GM12878 (cell line): ENCODE measurements around the gene GH2. TPM values are rescaled to one million over a fixed set of nuclear protein-coding genes. Genes with fewer than 3 reads are reported as not detected.
"Not testable (repeated sequence)": the region's sequence is repeated elsewhere in the genome, so short reads cannot be mapped to it uniquely, and the experiment has no call there.

ENCODE experiments used
- ATAC-seq: fragments of 200-7000 bp; cut with Tn5 transposase; 3 replicates; pipeline ENCODE4 v1.9.1; 2020; ENCODE audit warnings: mild to moderate bottlenecking, moderate library complexity
- BruUV-seq: library from RNA; stranded (reverse); fragments of 400-500 nt; replicated peaks from 2 replicates; lab custom pipeline; 2021; lab: Mats Ljungman, UMichigan
- CTCF ChIA-PET: fragments of 300-600 bp; sonication (Branson Sonifier 250); formaldehyde crosslinking; extraction: SDS; loops from one replicate; lab custom pipeline; 2021; ENCODE audit warnings: inconsistent platforms; lab: Yijun Ruan, JAX
- POLR2A ChIA-PET: fragments of 350-600 bp; formaldehyde crosslinking; extraction: SDS; loops from one replicate; lab custom pipeline; 2021; ENCODE audit warnings: inconsistent platforms; lab: Charles Lee
- RAD21 ChIA-PET: fragments of 300-600 bp; sonication (Branson Sonifier 250); formaldehyde crosslinking; loops from one replicate; lab custom pipeline; 2023; ENCODE audit warnings: antibody characterized with exemption; ENCODE audit not compliant: unreplicated experiment; lab: Charles Lee
- SMC1A ChIA-PET: fragments of 300-600 bp; sonication (Branson Sonifier 250); formaldehyde crosslinking; loops from one replicate; lab custom pipeline; 2023; ENCODE audit not compliant: unreplicated experiment, uncharacterized antibody; lab: Charles Lee
- DNase-seq: peaks from one replicate; pipeline ENCODE4 v3.0.0-alpha.2; 2011; ENCODE audit warnings: low read depth, low spot score
- FAIRE-seq: peaks from 3 replicates; lab custom pipeline; 2011; peaks lifted over from hg19 to GRCh38; lab: Jason Lieb, UNC
- H2AFZ ChIP-seq: 2 replicates; pipeline ENCODE4 v1.6.0; 2011; ENCODE audit warnings: low read depth, low read length, control low read depth; ENCODE audit not compliant: control insufficient read depth
- H3K27ac ChIP-seq: 2 replicates; pipeline ENCODE4 v1.5.1; 2011; ENCODE audit warnings: control low read depth; ENCODE audit not compliant: control insufficient read depth, insufficient read depth
- H3K27me3 ChIP-seq, 2 experiments: replicated peaks in 1 of 2; 2 replicates each; pipeline versions ENCODE4 v1.6.0 to v1.6.1; 2011; ENCODE audit warnings: low read length in 1 of 2; ENCODE audit not compliant: control insufficient read depth in 2 of 2, insufficient read depth in 2 of 2
- H3K36me3 ChIP-seq, 2 experiments: 2 replicates each; pipeline ENCODE4 v1.5.1; 2011; ENCODE audit warnings: low read length in 1 of 2; ENCODE audit not compliant: control insufficient read depth in 2 of 2, insufficient read depth in 2 of 2
- H3K4me1 ChIP-seq: 2 replicates; pipeline ENCODE4 v1.6.1; 2011; ENCODE audit warnings: mild to moderate bottlenecking, low read length, moderate library complexity, mixed read lengths; ENCODE audit not compliant: control insufficient read depth, insufficient read depth
- H3K4me2 ChIP-seq: 2 replicates; pipeline ENCODE4 v1.6.0; 2011; ENCODE audit warnings: control low read depth; ENCODE audit not compliant: control insufficient read depth, insufficient read depth
- H3K4me3 ChIP-seq: fragments of 200-600 bp; sonication (generic); 2 replicates; pipeline ENCODE4 v1.5.1; 2016
- H3K79me2 ChIP-seq: 2 replicates; pipeline ENCODE4 v1.6.0; 2011; ENCODE audit warnings: low read length; ENCODE audit not compliant: control insufficient read depth, insufficient read depth
- H3K9ac ChIP-seq: 2 replicates; pipeline ENCODE4 v1.8.0; 2011; ENCODE audit warnings: low read length, control low read depth, mixed read lengths; ENCODE audit not compliant: control insufficient read depth, insufficient read depth
- H3K9me3 ChIP-seq: replicated peaks from 3 replicates; pipeline ENCODE4 v1.5.1; 2011; ENCODE audit warnings: mild to moderate bottlenecking, low read length; ENCODE audit not compliant: control insufficient read depth, insufficient read depth
- H4K20me1 ChIP-seq: 2 replicates; pipeline ENCODE4 v1.6.0; 2011; ENCODE audit not compliant: control insufficient read depth, insufficient read depth
- WGBS: methylation state at CpG from one replicate; pipeline ENCODE4 v1.1.6; 2016; ENCODE audit warnings: low lambda C conversion rate; ENCODE audit not compliant: insufficient replicate concordance, insufficient coverage; ENCODE audit errors: missing lambda C conversion rate; 5-methylcytosine and 5-hydroxymethylcytosine counted together
- in situ Hi-C: fragments of 300-500 bp; cut with MboI; formaldehyde crosslinking; loops from 9 replicates; pipeline ENCODE4 v1.14.3; 2018; ENCODE audit warnings: mixed read lengths
- intact Hi-C: fragments of 100-400 bp; cut with micrococcal nuclease; formaldehyde crosslinking; loops from one replicate; pipeline ENCODE4 v1.14.2; 2022; ENCODE audit not compliant: unreplicated experiment
- polyA plus RNA-seq, 11 experiments: library from polyadenylated mRNA; depleted of rRNA in 4 of 11; unstranded in 6 of 11; stranded (reverse) in 5 of 11; fragments of >200 nt; fragmentation: Nextera tagmentation in 4 of 11; fragmentation: Illumina TruSeq in 1 of 11; extraction: Ambion mirVana in 4 of 11; extraction: Trizol in 1 of 11; gene quantifications; 1 replicate in 1 of 11; 2 replicates in 10 of 11; pipeline versions ENCODE4 v1.2.1 to v1.2.3, GENCODE V29; 2011 to 2016; ENCODE audit warnings: inconsistent platforms in 2 of 11, missing spikeins in 2 of 11, low read depth in 1 of 11
- total RNA-seq, 4 experiments: library from RNA; depleted of rRNA in 3 of 4; stranded (reverse); fragments of >200 nt in 3 of 4; fragmentation: Illumina TruSeq in 1 of 4; extraction: Trizol in 1 of 4; gene quantifications; 2 replicates each; pipeline versions ENCODE4 v1.2.1 to v1.2.3, GENCODE V29; 2013 to 2021
- TF ChIP-seq, protein P1 (sequence below), 3 experiments: IDR thresholded peaks in 2 of 3; conservative IDR thresholded peaks in 1 of 3; 2 replicates each; pipeline ENCODE4 v1.5.1; 2011; ENCODE audit warnings: low read depth in 3 of 3, low read length in 3 of 3, mild to moderate bottlenecking in 3 of 3, control low read depth in 2 of 3, moderate library complexity in 2 of 3, inconsistent platforms in 1 of 3, mixed read lengths in 1 of 3; ENCODE audit not compliant: control insufficient read depth in 2 of 3, insufficient read depth in 1 of 3; ENCODE audit errors: extremely low read depth in 1 of 3

Gene GH2
- total and polyA plus RNA-seq, 10 of the 15 experiments (the other 5 are each of a cell fraction or from before 2014, with no cell fraction given) = not detected

DNA sequence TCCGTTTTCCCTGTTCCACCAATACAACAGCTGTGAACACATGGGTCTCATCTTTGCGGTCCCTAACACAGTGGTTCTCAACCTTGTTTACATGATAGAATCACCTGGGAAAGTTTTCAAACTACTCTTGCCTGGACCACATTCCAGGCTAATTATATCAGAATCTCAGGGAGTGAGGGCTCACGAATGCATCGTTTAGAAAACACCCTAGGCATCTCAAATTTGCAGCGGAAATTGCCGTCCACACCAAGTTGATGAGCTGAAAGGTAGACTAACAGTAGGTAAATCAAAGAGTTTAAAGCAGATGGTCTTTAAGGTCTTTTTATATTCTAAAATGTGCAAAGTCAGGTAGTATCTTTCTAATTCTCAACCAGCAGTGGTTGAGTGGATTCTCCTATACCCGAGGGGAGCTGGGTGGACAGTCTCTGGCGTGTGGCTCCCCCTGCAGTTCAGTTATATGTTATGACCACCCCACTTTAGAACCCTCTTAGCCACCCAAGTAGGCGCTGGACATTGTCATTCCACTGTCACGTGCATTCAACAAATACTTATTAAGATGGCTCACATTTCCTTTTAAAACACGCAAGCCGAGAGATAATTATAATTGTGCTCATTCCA lies 25.5 kb upstream of the GH2 start:
- H3K36me3 ChIP-seq, H3K4me3 ChIP-seq, H4K20me1 ChIP-seq, in situ Hi-C loops, DNase-seq, H2AFZ ChIP-seq, POLR2A ChIA-PET, intact Hi-C loops, H3K79me2 ChIP-seq, H3K27ac ChIP-seq, RAD21 ChIA-PET, H3K4me1 ChIP-seq, H3K4me2 ChIP-seq, H3K9ac ChIP-seq, FAIRE-seq, H3K27me3 ChIP-seq, BruUV-seq, H3K9me3 ChIP-seq: not testable (repeated sequence)
- CTCF ChIA-PET = interaction anchor here (0.7 to 2.3 kb wide), 11 partner anchors 19 to 373 kb away, joined by 3 to 16 read pairs (median 5); no protein-coding TSS in a partner anchor
- peak; percentile 86 for ATAC-seq
- WGBS = 26% methylated on average over 11 of the region's 12 CpGs
- TF ChIP-seq, protein P1, sequence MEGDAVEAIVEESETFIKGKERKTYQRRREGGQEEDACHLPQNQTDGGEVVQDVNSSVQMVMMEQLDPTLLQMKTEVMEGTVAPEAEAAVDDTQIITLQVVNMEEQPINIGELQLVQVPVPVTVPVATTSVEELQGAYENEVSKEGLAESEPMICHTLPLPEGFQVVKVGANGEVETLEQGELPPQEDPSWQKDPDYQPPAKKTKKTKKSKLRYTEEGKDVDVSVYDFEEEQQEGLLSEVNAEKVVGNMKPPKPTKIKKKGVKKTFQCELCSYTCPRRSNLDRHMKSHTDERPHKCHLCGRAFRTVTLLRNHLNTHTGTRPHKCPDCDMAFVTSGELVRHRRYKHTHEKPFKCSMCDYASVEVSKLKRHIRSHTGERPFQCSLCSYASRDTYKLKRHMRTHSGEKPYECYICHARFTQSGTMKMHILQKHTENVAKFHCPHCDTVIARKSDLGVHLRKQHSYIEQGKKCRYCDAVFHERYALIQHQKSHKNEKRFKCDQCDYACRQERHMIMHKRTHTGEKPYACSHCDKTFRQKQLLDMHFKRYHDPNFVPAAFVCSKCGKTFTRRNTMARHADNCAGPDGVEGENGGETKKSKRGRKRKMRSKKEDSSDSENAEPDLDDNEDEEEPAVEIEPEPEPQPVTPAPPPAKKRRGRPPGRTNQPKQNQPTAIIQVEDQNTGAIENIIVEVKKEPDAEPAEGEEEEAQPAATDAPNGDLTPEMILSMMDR (IDR thresholded peaks at IDR 0.05 in 2 of 3, conservative IDR thresholded peaks at IDR 0.05 in 1 of 3; ENCODE audit: control insufficient read depth in 2 of 3, extremely low read depth in 1 of 3, insufficient read depth in 1 of 3, low read depth in 3 of 3, low read length in 3 of 3) = peak in 2 of 3 experiments; percentile 21 to 23; a peak in 2 of 6 replicates
- SMC1A ChIA-PET = interaction anchor here (0.8 to 1.4 kb wide), 6 partner anchors 9 to 226 kb away, joined by 3 to 4 read pairs (median 3); no protein-coding TSS in a partner anchor

DNA sequence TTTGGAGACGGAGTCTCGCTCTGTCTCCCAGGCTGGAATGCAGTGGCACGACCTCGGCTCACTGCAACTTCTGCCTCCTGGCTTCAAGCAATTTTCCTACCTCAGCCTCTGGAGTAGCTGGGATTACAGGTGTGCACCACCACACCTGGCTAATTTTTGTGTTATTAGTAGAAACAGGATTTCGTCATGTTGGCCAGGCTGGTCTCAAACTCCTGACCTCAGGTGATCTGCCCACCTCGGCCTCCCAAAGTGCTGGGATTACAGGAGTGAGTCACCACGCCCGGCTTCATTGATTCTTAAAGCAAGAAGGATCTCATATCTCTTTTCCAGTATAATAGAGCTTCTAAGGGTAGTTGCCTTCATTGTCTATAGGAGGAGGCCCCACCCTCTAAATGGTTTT lies 23.1 kb upstream of the GH2 start:
- H3K4me2 ChIP-seq, H3K9ac ChIP-seq, H4K20me1 ChIP-seq, H2AFZ ChIP-seq, H3K4me1 ChIP-seq, in situ Hi-C loops, H3K27ac ChIP-seq, H3K36me3 ChIP-seq, H3K9me3 ChIP-seq, intact Hi-C loops, H3K27me3 ChIP-seq, BruUV-seq, H3K79me2 ChIP-seq, ATAC-seq, FAIRE-seq, DNase-seq, H3K4me3 ChIP-seq: not testable (repeated sequence)
- CTCF ChIA-PET = interaction anchor here (0.7 to 6.0 kb wide), 21 partner anchors 8 to 694 kb away, joined by 3 to 49 read pairs (median 5); partner anchors contain the start of genes CD79B and GH1
- POLR2A ChIA-PET = interaction anchor here (0.6 to 0.8 kb wide), 3 partner anchors 114 to 226 kb away, joined by 3 to 6 read pairs (median 5); no protein-coding TSS in a partner anchor
- WGBS = 39% methylated on average over 8 of the region's 8 CpGs
- SMC1A ChIA-PET = interaction anchor here (0.7 to 2.6 kb wide), 4 partner anchors 41 to 228 kb away, joined by 3 to 12 read pairs (median 7); no protein-coding TSS in a partner anchor
- RAD21 ChIA-PET = interaction anchor here (1.1 to 1.2 kb wide), 3 partner anchors 118 to 169 kb away, joined by 3 to 4 read pairs (median 3); no protein-coding TSS in a partner anchor
